Esophagus squamous epithelium (tissue), 5 donors: ENCODE results near the gene DEPDC4. TPM values are rescaled to one million over a fixed set of nuclear protein-coding genes. Genes with fewer than 3 reads are reported as not detected.

Experiments
- DNase-seq: peaks from one replicate; lab custom pipeline; 2025; lab: John Stamatoyannopoulos, UW
- H3K27ac ChIP-seq, 4 donors: fragments of 200-600 bp; sonication (generic); one replicate each; pipeline ENCODE4 v1.5.1; 2016 to 2019; ENCODE audit warnings: mild to moderate bottlenecking in 1 of 4
- H3K27me3 ChIP-seq, 4 donors: fragments of 200-600 bp; sonication (generic); 1 replicate in 3 of 4; 2 replicates in 1 of 4; pipeline versions ENCODE4 v1.5.1 to v1.6.0; 2017 to 2021; ENCODE audit warnings: antibody characterized with exemption in 1 of 4
- H3K36me3 ChIP-seq, 3 donors: fragments of 200-600 bp; sonication (generic); one replicate each; pipeline ENCODE4 v1.5.1; 2016 to 2019
- H3K4me1 ChIP-seq, 3 donors: fragments of 200-600 bp; sonication (generic); one replicate each; pipeline ENCODE4 v1.5.1; 2017 to 2019
- H3K4me3 ChIP-seq, 4 donors: fragments of 200-600 bp; sonication (generic); 1 replicate in 3 of 4; 2 replicates in 1 of 4; pipeline ENCODE4 v1.5.1; 2016 to 2019; ENCODE audit warnings: mild to moderate bottlenecking in 2 of 4, moderate library complexity in 1 of 4
- H3K9me3 ChIP-seq, 3 donors: fragments of 200-600 bp; sonication (generic); one replicate each; pipeline ENCODE4 v1.5.1; 2016 to 2019
- POLR2A ChIP-seq, 4 donors: fragments of 450-650 bp; IDR thresholded peaks; one replicate each; pipeline ENCODE4 v1.6.1; 2017; ENCODE audit warnings: antibody characterized with exemption in 4 of 4, mild to moderate bottlenecking in 4 of 4, moderate library complexity in 3 of 4
- WGBS, 2 donors: methylation state at CpG; one replicate each; pipeline ENCODE4 v1.1.5; 2018; 5-methylcytosine and 5-hydroxymethylcytosine counted together
- intact Hi-C: fragments of 100-400 bp; cut with DNase I; formaldehyde crosslinking; loops from one replicate; pipeline ENCODE4 v1.15.0; 2022
- total RNA-seq, 4 donors: library from RNA; depleted of rRNA; stranded (reverse); fragments of >200 nt; gene quantifications; one replicate each; pipeline ENCODE4 v1.1.0, GENCODE V29; 2016
- TF ChIP-seq, protein P1 (sequence below), 6 experiments: fragments of 450-650 bp in 4 of 6; fragments of 200-600 bp in 2 of 6; sonication (generic) in 2 of 6; IDR thresholded peaks; one replicate each; pipeline ENCODE4 v1.5.1; 2016 to 2019; ENCODE audit warnings: antibody characterized with exemption in 6 of 6, mild to moderate bottlenecking in 4 of 6, moderate library complexity in 4 of 6
- donor health status: DM: yes; HTN: yes; CAD: no.

Gene DEPDC4
- total RNA-seq, 4 donors from 2014 or later = 0.76 to 1.1 (median 0.95) TPM; not detected in 1

DNA sequence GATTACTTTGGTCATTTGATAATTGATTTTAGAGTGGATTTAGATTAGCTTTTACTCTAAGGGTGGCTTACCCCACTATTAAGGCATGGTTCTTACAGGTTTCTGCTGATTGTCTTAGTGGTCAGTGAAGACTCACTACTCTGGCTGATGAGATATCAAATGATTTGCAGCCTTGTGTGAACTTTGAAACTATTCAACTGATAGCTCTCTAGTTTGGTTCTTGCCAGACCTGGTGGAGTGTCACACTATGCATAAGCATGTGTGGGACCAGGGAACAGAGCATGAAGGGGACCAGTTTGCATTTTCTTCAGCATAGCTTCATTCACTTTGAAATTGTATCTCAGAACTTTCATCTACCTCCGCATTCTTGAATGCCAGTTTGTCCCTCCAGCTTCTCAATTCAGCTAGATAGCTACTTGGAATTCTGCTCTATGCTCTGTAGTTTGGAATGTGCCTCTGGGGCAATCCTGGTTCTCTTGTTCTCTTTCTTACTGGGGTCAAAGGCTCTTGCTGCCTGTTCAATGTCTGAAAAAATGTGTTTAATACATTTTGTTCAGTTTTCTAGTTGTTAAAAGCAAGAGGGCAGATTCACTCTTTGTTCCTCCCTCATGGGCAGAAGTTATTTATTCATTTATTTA lies 12.8 kb upstream of the DEPDC4 start:
- no peak for TF ChIP-seq POLR2A (IDR thresholded peaks at IDR 0.05)
- TF ChIP-seq, protein P1, sequence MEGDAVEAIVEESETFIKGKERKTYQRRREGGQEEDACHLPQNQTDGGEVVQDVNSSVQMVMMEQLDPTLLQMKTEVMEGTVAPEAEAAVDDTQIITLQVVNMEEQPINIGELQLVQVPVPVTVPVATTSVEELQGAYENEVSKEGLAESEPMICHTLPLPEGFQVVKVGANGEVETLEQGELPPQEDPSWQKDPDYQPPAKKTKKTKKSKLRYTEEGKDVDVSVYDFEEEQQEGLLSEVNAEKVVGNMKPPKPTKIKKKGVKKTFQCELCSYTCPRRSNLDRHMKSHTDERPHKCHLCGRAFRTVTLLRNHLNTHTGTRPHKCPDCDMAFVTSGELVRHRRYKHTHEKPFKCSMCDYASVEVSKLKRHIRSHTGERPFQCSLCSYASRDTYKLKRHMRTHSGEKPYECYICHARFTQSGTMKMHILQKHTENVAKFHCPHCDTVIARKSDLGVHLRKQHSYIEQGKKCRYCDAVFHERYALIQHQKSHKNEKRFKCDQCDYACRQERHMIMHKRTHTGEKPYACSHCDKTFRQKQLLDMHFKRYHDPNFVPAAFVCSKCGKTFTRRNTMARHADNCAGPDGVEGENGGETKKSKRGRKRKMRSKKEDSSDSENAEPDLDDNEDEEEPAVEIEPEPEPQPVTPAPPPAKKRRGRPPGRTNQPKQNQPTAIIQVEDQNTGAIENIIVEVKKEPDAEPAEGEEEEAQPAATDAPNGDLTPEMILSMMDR (IDR thresholded peaks at IDR 0.05) = no peak
- Histone ChIP-seq H3K36me3 (peaks cover 0 to 19% (median 4%) of the 10 kb centered on the region in 3 donors), H3K9me3 (no peaks in the 10 kb centered on the region), H3K27me3 (no peaks in the 10 kb centered on the region), H3K4me3 (no peak overlapping the region), H3K27ac (no peak overlapping the region), H3K4me1 (peaks cover 0 to 5% (median 0%) of the 10 kb centered on the region in 3 donors)
- 88 to 94% methylated on average over 1 of the region's 1 CpG for WGBS, 2 donors
- no peak for DNase-seq
- intact Hi-C loops = no loop called here

DNA sequence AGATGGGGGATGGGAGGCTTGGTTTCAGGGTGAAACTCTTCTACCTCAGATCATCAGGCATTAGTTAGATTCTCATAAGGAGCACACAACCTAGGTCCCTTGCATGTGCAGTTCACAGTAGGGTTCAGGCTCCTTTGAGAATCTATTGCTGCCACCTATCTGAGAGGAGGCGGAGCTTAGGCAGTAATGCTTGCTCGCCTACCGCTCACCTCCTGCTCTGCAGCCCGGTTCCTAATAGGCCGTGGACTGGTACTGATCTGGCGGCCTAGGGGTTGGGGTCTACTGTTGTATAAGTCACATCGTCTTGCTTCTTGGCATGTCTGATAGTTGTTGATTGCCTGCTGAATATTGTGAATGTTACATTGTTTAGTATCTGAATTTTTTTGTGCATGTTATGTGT lies 12.3 kb upstream of the DEPDC4 start:
- WGBS, 2 donors = 90 to 100% methylated on average over 2 to 7 of the region's 7 CpGs
- Histone ChIP-seq H3K27ac (no peak overlapping the region), H3K4me1 (peaks cover 0 to 5% (median 0%) of the 10 kb centered on the region in 3 donors), H3K27me3 (no peaks in the 10 kb centered on the region), H3K36me3 (peaks cover 0 to 14% (median 4%) of the 10 kb centered on the region in 3 donors), H3K4me3 (no peak overlapping the region), H3K9me3 (no peaks in the 10 kb centered on the region)
- intact Hi-C loops = no loop called here
- no peak for DNase-seq
- TF ChIP-seq, protein P1 (IDR thresholded peaks at IDR 0.05) = no peak
- TF ChIP-seq POLR2A (IDR thresholded peaks at IDR 0.05) = no peak

DNA sequence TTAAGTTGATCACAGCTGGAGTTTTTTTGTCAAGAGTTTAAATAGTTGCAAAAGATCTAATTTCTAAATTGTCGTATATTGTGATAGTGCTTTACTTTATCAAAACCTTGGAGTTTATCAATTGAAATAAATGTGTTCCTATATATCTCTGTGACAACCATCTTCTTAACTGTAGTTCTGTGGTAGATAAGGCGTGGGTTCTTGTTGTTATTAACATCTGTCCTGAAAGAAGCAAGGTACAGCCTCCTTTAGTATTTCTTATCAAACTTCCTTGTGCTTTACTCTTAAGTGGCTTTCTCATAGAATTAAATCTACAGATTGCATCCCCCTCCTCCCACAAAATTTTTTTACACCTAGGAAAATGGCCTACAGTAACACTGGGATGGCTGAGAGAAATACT lies 7.4 kb upstream of the DEPDC4 start:
- intact Hi-C loops = no loop called here
- DNase-seq = no peak
- TF ChIP-seq POLR2A (IDR thresholded peaks at IDR 0.05) = no peak
- TF ChIP-seq, protein P1 (IDR thresholded peaks at IDR 0.05) = no peak
- Histone ChIP-seq H3K4me1 (peaks cover 4 to 28% (median 6%) of the 10 kb centered on the region in 3 donors), H3K27ac (no peak overlapping the region), H3K4me3 (no peak overlapping the region), H3K9me3 (no peaks in the 10 kb centered on the region), H3K36me3 (no peaks in the 10 kb centered on the region), H3K27me3 (no peaks in the 10 kb centered on the region)
- 94 to 97% methylated on average over 2 of the region's 2 CpGs for WGBS, 2 donors

DNA sequence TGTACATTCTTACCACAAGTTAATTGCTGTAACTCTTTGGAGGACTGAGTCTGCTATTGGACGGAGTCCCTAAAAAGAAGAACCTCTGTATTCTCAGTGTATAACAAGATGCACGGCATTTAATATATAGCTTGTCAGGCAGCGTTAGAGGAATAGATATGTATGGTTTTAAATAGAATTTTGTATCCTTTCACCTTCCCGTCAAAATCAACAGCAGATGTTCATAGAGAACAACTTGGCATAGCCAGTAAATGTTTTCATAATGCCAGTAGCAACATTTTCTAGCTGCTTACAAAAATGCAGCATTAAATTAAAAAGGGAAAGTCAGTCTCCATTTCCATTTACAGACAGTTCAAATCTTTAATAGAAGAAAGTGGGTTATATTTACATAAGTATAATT lies 6.9 kb upstream of the DEPDC4 start:
- intact Hi-C loops = no loop called here
- no peak for DNase-seq
- H3K27ac ChIP-seq = no peak overlapping the region
- H3K4me3 ChIP-seq = no peak overlapping the region
- no peaks in the 10 kb centered on the region for H3K36me3 ChIP-seq
- WGBS, 2 donors = 80 to 84% methylated on average over 4 of the region's 4 CpGs
- H3K4me1 ChIP-seq = peaks cover 10 to 33% (median 11%) of the 10 kb centered on the region in 3 donors
- TF ChIP-seq POLR2A (IDR thresholded peaks at IDR 0.05) = no peak
- TF ChIP-seq, protein P1 (IDR thresholded peaks at IDR 0.05) = no peak
- H3K9me3 ChIP-seq = no peaks in the 10 kb centered on the region
- no peaks in the 10 kb centered on the region for H3K27me3 ChIP-seq

DNA sequence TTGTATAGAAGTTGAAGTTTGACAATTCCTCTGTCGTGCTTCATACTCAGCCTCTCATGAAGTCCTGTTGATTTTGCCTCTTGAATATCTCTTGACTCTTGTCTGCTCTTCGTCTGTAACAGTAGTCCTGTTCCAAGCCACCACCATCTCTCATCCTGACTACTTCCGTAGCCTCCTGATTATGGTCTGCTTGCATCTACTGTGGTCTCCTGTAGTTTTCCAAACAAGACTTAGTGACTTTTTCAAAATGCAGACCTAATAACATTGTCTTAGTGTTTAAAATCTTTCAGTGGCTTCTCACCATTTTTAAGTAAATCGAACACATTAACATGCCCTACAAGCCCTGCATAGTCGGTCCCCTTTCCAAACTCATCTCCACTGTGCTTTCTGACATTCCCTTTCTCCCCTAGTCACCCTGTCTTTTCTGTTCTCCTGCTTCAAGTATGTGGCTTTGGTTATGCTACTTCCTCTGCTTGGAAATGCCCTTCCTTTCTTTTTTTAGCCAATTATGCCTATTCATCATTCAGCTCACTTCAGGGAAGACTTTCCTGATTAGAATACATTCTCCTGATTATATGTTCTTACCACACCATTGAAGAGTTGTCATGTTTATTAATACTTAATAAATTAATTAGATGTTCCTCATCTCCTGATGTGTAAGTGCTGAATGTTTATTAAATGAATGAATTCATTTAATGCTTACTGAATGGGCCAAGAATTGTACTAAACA lies 2.1 kb upstream of the DEPDC4 start:
- H3K4me1 ChIP-seq = peaks cover 18 to 49% (median 23%) of the 10 kb centered on the region in 3 donors
- H3K36me3 ChIP-seq = no peaks in the 10 kb centered on the region
- H3K27me3 ChIP-seq = no peaks in the 10 kb centered on the region
- H3K9me3 ChIP-seq = no peaks in the 10 kb centered on the region
- H3K27ac ChIP-seq = peak overlapping the region in 1 of 4 donors; percentile 89
- H3K4me3 ChIP-seq = peak overlapping the region in 2 of 4 donors; percentile 55 to 99
- 57% methylated on average over 5 of the region's 5 CpGs for WGBS, 2 donors
- TF ChIP-seq POLR2A (IDR thresholded peaks at IDR 0.05) = no peak
- TF ChIP-seq, protein P1 (IDR thresholded peaks at IDR 0.05) = no peak
- no peak for DNase-seq
- intact Hi-C loops = no loop called here
